HG03565 (cell line): ENCODE results near the gene ZSCAN5B.

Source experiments
- ATAC-seq: cut with Tn5 transposase; IDR thresholded peaks from one replicate; pipeline ENCODE4 v1.9.1; 2021; ENCODE audit warnings: mild to moderate bottlenecking, moderate library complexity; ENCODE audit not compliant: unreplicated experiment

Gene ZSCAN5B

GRCh38 chr19:56147307-56147706, 50.3 kb downstream of the ZSCAN5B start:
- ATAC-seq = no peak

GRCh38 chr19:56146904-56147303, 50.7 kb downstream of the ZSCAN5B start:
- no peak for ATAC-seq

- ATAC-seq = no peak
Observed at GRCh38 chr19:56145698-56146097, 51.9 kb downstream of the ZSCAN5B start.

GRCh38 chr19:56144831-56145230, 52.8 kb downstream of the ZSCAN5B start:
- no peak for ATAC-seq

GRCh38 chr19:56144376-56144775, 53.2 kb downstream of the ZSCAN5B start:
- no peak for ATAC-seq

GRCh38 chr19:56142897-56143434, 54.6 kb downstream of the ZSCAN5B start:
- no peak for ATAC-seq

- ATAC-seq = no peak
Observed at GRCh38 chr19:56142087-56142787, 55.3 kb downstream of the ZSCAN5B start.

GRCh38 chr19:56141417-56141993, 56.1 kb downstream of the ZSCAN5B start:
- no peak for ATAC-seq

GRCh38 chr19:56140583-56141416, 56.8 kb downstream of the ZSCAN5B start, which contains the start of gene ZNF444:
Gene ZNF444 (plus strand): TSS chr19:56141287. CDS start chr19:56146912, 5,625 bp downstream.
- ATAC-seq = peak; percentile 91

GRCh38 chr19:56139847-56140582, 57.6 kb downstream of the ZSCAN5B start:
- ATAC-seq = no peak
